Endothelial cell of umbilical vein (primary cell): ENCODE data around the gene KMT5C.

Experiments used
- CTCF ChIP-seq, 2 donors: IDR thresholded peaks; 1 replicate in 1 of 2; 2 replicates in 1 of 2; pipeline ENCODE4 v1.5.1; 2011; ENCODE audit warnings: low read length in 2 of 2, mild to moderate bottlenecking in 2 of 2, moderate library complexity in 2 of 2, control low read depth in 1 of 2, inconsistent platforms in 1 of 2, low read depth in 1 of 2; ENCODE audit not compliant: insufficient read depth in 1 of 2; ENCODE audit errors: extremely low read depth in 1 of 2
- EZH2 ChIP-seq: IDR thresholded peaks from 2 replicates; pipeline ENCODE4 v1.6.1; 2012; ENCODE audit warnings: borderline replicate concordance, low read depth, mild to moderate bottlenecking, moderate library complexity, low read length, inconsistent platforms; ENCODE audit not compliant: severe bottlenecking
- GATA2 ChIP-seq: IDR thresholded peaks from 2 replicates; pipeline ENCODE4 v1.7.0; 2011; ENCODE audit warnings: low read depth, mild to moderate bottlenecking, moderate library complexity, mixed read lengths, low read length; ENCODE audit not compliant: insufficient read length, insufficient read depth
- MAX ChIP-seq: IDR thresholded peaks from 2 replicates; pipeline ENCODE4 v1.6.1; 2011; ENCODE audit not compliant: insufficient read depth, insufficient read length
- MYC ChIP-seq: IDR thresholded peaks from one replicate; pipeline ENCODE4 v1.6.1; 2011; ENCODE audit warnings: mild to moderate bottlenecking, low read depth, low read length
- POLR2A ChIP-seq: IDR thresholded peaks from 2 replicates; pipeline ENCODE4 v1.6.1; 2012; ENCODE audit warnings: low read depth, mild to moderate bottlenecking, control low read depth, low read length
- POLR2AphosphoS5 ChIP-seq: IDR thresholded peaks from 2 replicates; pipeline ENCODE4 v1.6.1; 2012; ENCODE audit warnings: low read depth, mild to moderate bottlenecking, control low read depth, low read length, moderate library complexity; ENCODE audit not compliant: insufficient read depth

GRCh38 chr19:55336101-55336500 is 3.6 kb upstream of the KMT5C start:
- TF ChIP-seq CTCF (IDR thresholded peaks at IDR 0.05; ENCODE audit: extremely low read depth in 1 of 2, insufficient read depth in 1 of 2, low read depth in 1 of 2, low read length in 2 of 2) (no peak), MAX (no peak), EZH2 (no peak), POLR2A (no peak), GATA2 (no peak), POLR2AphosphoS5 (no peak), MYC (no peak)
